CD14-positive monocyte (primary cell): ENCODE results near the gene NKAIN2. TPM values are rescaled to one million over a fixed set of nuclear protein-coding genes. Genes with fewer than 3 reads are reported as not detected.

Experiments used
- DNase-seq, 3 donors: peaks; one replicate each; pipeline ENCODE4 v3.0.0-alpha.2; 2011 to 2022
- H2AFZ ChIP-seq: 2 replicates; pipeline ENCODE4 v1.6.0; 2012; ENCODE audit warnings: mild to moderate bottlenecking, low read depth, low read length, inconsistent platforms; ENCODE audit not compliant: insufficient read depth, poor library complexity, severe bottlenecking
- H3K27ac ChIP-seq, 2 donors: 1 replicate in 1 of 2; 2 replicates in 1 of 2; pipeline ENCODE4 v1.5.1; 2012 to 2013; ENCODE audit warnings: low read length in 2 of 2, control low read depth in 1 of 2, inconsistent platforms in 1 of 2, low read depth in 1 of 2, mild to moderate bottlenecking in 1 of 2
- H3K27me3 ChIP-seq, 2 donors: one replicate each; pipeline versions ENCODE4 v1.6.0 to v1.6.1; 2011 to 2013; ENCODE audit warnings: low read length in 2 of 2; ENCODE audit not compliant: control insufficient read depth in 2 of 2, insufficient read depth in 2 of 2
- H3K36me3 ChIP-seq, 2 donors: replicated peaks in 1 of 2; 1 replicate in 1 of 2; 2 replicates in 1 of 2; pipeline versions ENCODE4 v1.5.1 to v1.6.1; 2012 to 2013; ENCODE audit warnings: low read length in 2 of 2, control low read depth in 1 of 2, inconsistent platforms in 1 of 2, mild to moderate bottlenecking in 1 of 2; ENCODE audit not compliant: insufficient read depth in 2 of 2, control insufficient read depth in 1 of 2
- H3K4me1 ChIP-seq, 2 donors: 1 replicate in 1 of 2; 2 replicates in 1 of 2; pipeline versions ENCODE4 v1.5.1 to v1.6.1; 2012 to 2013; ENCODE audit warnings: low read length in 2 of 2, control low read depth in 1 of 2, inconsistent platforms in 1 of 2, mild to moderate bottlenecking in 1 of 2, moderate library complexity in 1 of 2; ENCODE audit not compliant: insufficient read depth in 2 of 2, control insufficient read depth in 1 of 2
- H3K4me2 ChIP-seq: replicated peaks from 2 replicates; pipeline ENCODE3; 2012; ENCODE audit warnings: low read length, moderate library complexity, mild to moderate bottlenecking; ENCODE audit not compliant: poor library complexity, severe bottlenecking; ENCODE audit errors: extremely low read depth
- H3K4me3 ChIP-seq, 3 experiments: fragments of 200-600 bp in 1 of 3; sonication (generic) in 1 of 3; replicated peaks in 1 of 3; 1 replicate in 2 of 3; 2 replicates in 1 of 3; pipeline ENCODE4 v1.5.1; 2011 to 2013; ENCODE audit warnings: low read length in 3 of 3, mild to moderate bottlenecking in 3 of 3, control low read depth in 2 of 3, low read depth in 2 of 3, inconsistent platforms in 1 of 3, moderate library complexity in 1 of 3
- H3K79me2 ChIP-seq: 2 replicates; pipeline ENCODE4 v1.6.0; 2012; ENCODE audit warnings: mild to moderate bottlenecking, control low read depth, inconsistent platforms, low read length, moderate library complexity; ENCODE audit not compliant: insufficient read depth
- H3K9ac ChIP-seq: 2 replicates; pipeline ENCODE4 v1.6.0; 2017; ENCODE audit warnings: low read length, mild to moderate bottlenecking; ENCODE audit not compliant: insufficient read depth, poor library complexity, severe bottlenecking
- H3K9me3 ChIP-seq, 2 donors: replicated peaks in 1 of 2; 1 replicate in 1 of 2; 2 replicates in 1 of 2; pipeline versions ENCODE4 v1.5.1 to v1.6.1; 2012 to 2013; ENCODE audit warnings: low read length in 2 of 2, control low read depth in 1 of 2; ENCODE audit not compliant: control insufficient read depth in 1 of 2, insufficient read depth in 1 of 2
- H4K20me1 ChIP-seq: 2 replicates; pipeline ENCODE4 v1.6.0; 2012; ENCODE audit warnings: mild to moderate bottlenecking, low read length, control low read depth, moderate library complexity; ENCODE audit not compliant: insufficient read depth
- H3K27ac Mint-ChIP-seq, 7 donors: one replicate each; pipeline ENCODE4 v1.8.0; 2020; ENCODE audit warnings: mild to moderate bottlenecking in 7 of 7, mixed read lengths in 7 of 7, moderate library complexity in 6 of 7, inconsistent platforms in 2 of 7
- H3K27me3 Mint-ChIP-seq, 3 donors: one replicate each; pipeline ENCODE4 v1.8.0; 2021 to 2022; ENCODE audit warnings: low read depth in 3 of 3, mild to moderate bottlenecking in 3 of 3, mixed read lengths in 3 of 3, moderate library complexity in 3 of 3, inconsistent platforms in 1 of 3
- H3K36me3 Mint-ChIP-seq, 2 donors: one replicate each; pipeline ENCODE4 v1.8.0; 2020; ENCODE audit warnings: mixed read lengths in 2 of 2, inconsistent platforms in 1 of 2, mild to moderate bottlenecking in 1 of 2
- H3K4me1 Mint-ChIP-seq: one replicate; pipeline ENCODE4 v1.8.0; 2020; ENCODE audit warnings: mild to moderate bottlenecking, mixed read lengths
- H3K4me3 Mint-ChIP-seq, 2 donors: one replicate each; pipeline ENCODE4 v1.8.0; 2020; ENCODE audit warnings: mild to moderate bottlenecking in 2 of 2, mixed read lengths in 2 of 2, moderate library complexity in 1 of 2
- H3K9me3 Mint-ChIP-seq, 7 donors: one replicate each; pipeline ENCODE4 v1.8.0; 2020 to 2022; ENCODE audit warnings: mixed read lengths in 7 of 7, mild to moderate bottlenecking in 6 of 7, moderate library complexity in 6 of 7, inconsistent platforms in 2 of 7
- WGBS: methylation state at CpG from one replicate; pipeline ENCODE4 v1.1.5; 2013; ENCODE audit warnings: missing lambda C conversion rate; ENCODE audit not compliant: insufficient coverage; 5-methylcytosine and 5-hydroxymethylcytosine counted together
- intact Hi-C, 2 donors: fragments of 100-400 bp; cut with micrococcal nuclease; formaldehyde crosslinking; loops; one replicate each; pipeline versions ENCODE4 v1.15.0 to v1.15.1; 2023
- polyA plus RNA-seq, 3 donors: library from polyadenylated mRNA; depleted of rRNA in 1 of 3; unstranded in 2 of 3; stranded (reverse) in 1 of 3; fragments of 300-500 nt in 2 of 3; fragments of >200 nt in 1 of 3; fragmentation: Illumina TruSeq in 2 of 3; gene quantifications; 1 replicate in 2 of 3; 2 replicates in 1 of 3; pipeline ENCODE4 v1.2.3, GENCODE V29; 2012 to 2021
- TF ChIP-seq, protein P1 (sequence below): fragments of 200-600 bp; IDR thresholded peaks from one replicate; pipeline ENCODE4 v1.8.0; 2022; ENCODE audit warnings: antibody characterized with exemption, mild to moderate bottlenecking

NKAIN2 gene
- polyA plus RNA-seq, 3 donors = not detected

- H3K4me3 ChIP-seq = no peak overlapping the region
- no peaks in the 10 kb centered on the region for H4K20me1 ChIP-seq
- no peaks in the 10 kb centered on the region for H3K27me3 ChIP-seq
- Mint-ChIP-seq H3K4me3 (no peak overlapping the region), H3K27ac (no peak overlapping the region), H3K36me3 (no peaks in the 10 kb centered on the region), H3K9me3 (peaks cover 0 to 2% (median 0%) of the 10 kb centered on the region in 7 donors), H3K27me3 (no peaks in the 10 kb centered on the region), H3K4me1 (no peaks in the 10 kb centered on the region)
- H2AFZ ChIP-seq = no peak overlapping the region
- H3K9ac ChIP-seq = no peak overlapping the region
- intact Hi-C loops = no loop called here
- DNase-seq = no peak
- TF ChIP-seq, protein P1, sequence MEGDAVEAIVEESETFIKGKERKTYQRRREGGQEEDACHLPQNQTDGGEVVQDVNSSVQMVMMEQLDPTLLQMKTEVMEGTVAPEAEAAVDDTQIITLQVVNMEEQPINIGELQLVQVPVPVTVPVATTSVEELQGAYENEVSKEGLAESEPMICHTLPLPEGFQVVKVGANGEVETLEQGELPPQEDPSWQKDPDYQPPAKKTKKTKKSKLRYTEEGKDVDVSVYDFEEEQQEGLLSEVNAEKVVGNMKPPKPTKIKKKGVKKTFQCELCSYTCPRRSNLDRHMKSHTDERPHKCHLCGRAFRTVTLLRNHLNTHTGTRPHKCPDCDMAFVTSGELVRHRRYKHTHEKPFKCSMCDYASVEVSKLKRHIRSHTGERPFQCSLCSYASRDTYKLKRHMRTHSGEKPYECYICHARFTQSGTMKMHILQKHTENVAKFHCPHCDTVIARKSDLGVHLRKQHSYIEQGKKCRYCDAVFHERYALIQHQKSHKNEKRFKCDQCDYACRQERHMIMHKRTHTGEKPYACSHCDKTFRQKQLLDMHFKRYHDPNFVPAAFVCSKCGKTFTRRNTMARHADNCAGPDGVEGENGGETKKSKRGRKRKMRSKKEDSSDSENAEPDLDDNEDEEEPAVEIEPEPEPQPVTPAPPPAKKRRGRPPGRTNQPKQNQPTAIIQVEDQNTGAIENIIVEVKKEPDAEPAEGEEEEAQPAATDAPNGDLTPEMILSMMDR = no peak
- H3K79me2 ChIP-seq = no peaks in the 10 kb centered on the region
- no peaks in the 10 kb centered on the region for H3K4me1 ChIP-seq
- no peaks in the 10 kb centered on the region for H3K36me3 ChIP-seq
- WGBS = no CpG with 5 or more reads among the region's 1 CpG
- no peaks in the 10 kb centered on the region for H3K9me3 ChIP-seq
- no peak overlapping the region for H3K27ac ChIP-seq
- H3K4me2 ChIP-seq = no peak overlapping the region
Measured at GRCh38 chr6:124490122-124490521, 686.5 kb downstream of the NKAIN2 start.

GRCh38 chr6:124493259-124493658 is 689.6 kb downstream of the NKAIN2 start:
- H3K79me2 ChIP-seq = no peaks in the 10 kb centered on the region
- H3K4me1 ChIP-seq = no peaks in the 10 kb centered on the region
- TF ChIP-seq, protein P1 = no peak
- no peak overlapping the region for H3K27ac ChIP-seq
- intact Hi-C loops = no loop called here
- H3K36me3 ChIP-seq = no peaks in the 10 kb centered on the region
- no peak overlapping the region for H3K9ac ChIP-seq
- peaks cover 0 to 2% (median 0%) of the 10 kb centered on the region in 7 donors for H3K9me3 Mint-ChIP-seq
- no peaks in the 10 kb centered on the region for H3K27me3 ChIP-seq
- H3K4me2 ChIP-seq = no peak overlapping the region
- no peak overlapping the region for H3K27ac Mint-ChIP-seq
- H3K27me3 Mint-ChIP-seq = no peaks in the 10 kb centered on the region
- H3K4me3 Mint-ChIP-seq = no peak overlapping the region
- H3K36me3 Mint-ChIP-seq = no peaks in the 10 kb centered on the region
- no peak overlapping the region for H3K4me3 ChIP-seq
- no peaks in the 10 kb centered on the region for H3K9me3 ChIP-seq
- no peaks in the 10 kb centered on the region for H4K20me1 ChIP-seq
- no peaks in the 10 kb centered on the region for H3K4me1 Mint-ChIP-seq
- H2AFZ ChIP-seq = no peak overlapping the region
- no CpG with 5 or more reads among the region's 1 CpG for WGBS
- no peak for DNase-seq
